K562 (cell line): ENCODE data around the gene HSPB7. TPM values are rescaled to one million over a fixed set of nuclear protein-coding genes. Genes with fewer than 3 reads are reported as not detected.
A peak's percentile ranks its signal among the peaks of the same experiment; 100 is the strongest.

Experiments used
- CC2D1A ChIP-seq: fragments of 450-650 bp; IDR thresholded peaks from 2 replicates; pipeline ENCODE4 v1.6.1; 2017; ENCODE audit warnings: mild to moderate bottlenecking
- CREM ChIP-seq: IDR thresholded peaks from 2 replicates; pipeline ENCODE4 v1.6.1; 2014; ENCODE audit warnings: antibody characterized with exemption, low read depth
- EP300 ChIP-seq: IDR thresholded peaks from 2 replicates; pipeline ENCODE4 v1.6.1; 2012; ENCODE audit warnings: low read length, improper control_type of control experiment
- GABPB1 ChIP-seq: sonication (generic); formaldehyde crosslinking; IDR thresholded peaks from 2 replicates; pipeline ENCODE4 v1.8.0; 2022; ENCODE audit warnings: mild to moderate bottlenecking, missing genetic modification reagents
- GTF2F1 ChIP-seq: IDR thresholded peaks from 2 replicates; pipeline ENCODE4 v1.6.1; 2011; ENCODE audit warnings: low read depth, low read length, improper control_type of control experiment
- HDAC8 ChIP-seq: fragments of 450-650 bp; IDR thresholded peaks from 2 replicates; pipeline ENCODE4 v1.6.1; 2016; ENCODE audit warnings: mild to moderate bottlenecking, missing genetic modification characterization, moderate library complexity, missing compliant biosample characterization
- KLF16 ChIP-seq: IDR thresholded peaks from 2 replicates; pipeline ENCODE4 v1.6.1; 2016; ENCODE audit warnings: antibody characterized with exemption
- MAZ ChIP-seq, 2 experiments: fragments of 450-650 bp in 1 of 2; sonication (generic) in 1 of 2; formaldehyde crosslinking; IDR thresholded peaks in 1 of 2; conservative IDR thresholded peaks in 1 of 2; 2 replicates each; pipeline versions ENCODE4 v1.4.0 to v1.5.0; 2020; ENCODE audit warnings: mild to moderate bottlenecking in 1 of 2, missing genetic modification reagents in 1 of 2
- MTA3 ChIP-seq: fragments of 450-650 bp; formaldehyde crosslinking; IDR thresholded peaks from 2 replicates; pipeline ENCODE4 v1.6.1; 2017; ENCODE audit warnings: mild to moderate bottlenecking, borderline replicate concordance
- RAD21 ChIP-seq, 2 experiments: fragments of 250-450 bp in 1 of 2; fragments of 450-650 bp in 1 of 2; sonication (Bioruptor Pico) in 1 of 2; formaldehyde crosslinking in 1 of 2; IDR thresholded peaks in 1 of 2; conservative IDR thresholded peaks in 1 of 2; 2 replicates each; pipeline versions ENCODE4 v1.4.0 to v1.8.0; 2020 to 2022; ENCODE audit warnings: mild to moderate bottlenecking in 2 of 2, moderate library complexity in 1 of 2
- SMAD1 ChIP-seq: fragments of 150-350 bp; IDR thresholded peaks from 2 replicates; pipeline ENCODE4 v1.6.1; 2014; ENCODE audit warnings: low read length, low read depth; ENCODE audit not compliant: partially characterized antibody
- STAT5A ChIP-seq: IDR thresholded peaks from 2 replicates; pipeline ENCODE4 v1.6.1; 2012; ENCODE audit warnings: low read length, inconsistent platforms, borderline replicate concordance
- TARDBP ChIP-seq: fragments of 450-650 bp; IDR thresholded peaks from 2 replicates; pipeline ENCODE4 v1.6.1; 2016
- ZBTB7A ChIP-seq: IDR thresholded peaks from 2 replicates; pipeline ENCODE4 v1.6.1; 2011; ENCODE audit warnings: low read depth, mild to moderate bottlenecking, low read length, moderate library complexity, borderline replicate concordance; ENCODE audit not compliant: control insufficient read depth
- ZNF23 ChIP-seq: fragments of 250-450 bp; sonication (Bioruptor Pico); IDR thresholded peaks from 2 replicates; pipeline ENCODE4 v1.4.0; 2020; ENCODE audit warnings: mild to moderate bottlenecking
- ZNF3 ChIP-seq: fragments of 250-450 bp; sonication (Bioruptor Pico); IDR thresholded peaks from 2 replicates; pipeline ENCODE4 v1.5.0; 2021; ENCODE audit warnings: mild to moderate bottlenecking, moderate library complexity
- polyA plus RNA-seq, 8 experiments: library from polyadenylated mRNA; depleted of rRNA in 4 of 8; stranded (reverse) in 5 of 8; unstranded in 3 of 8; fragments of >200 nt; fragmentation: Nextera tagmentation in 2 of 8; fragmentation: Illumina TruSeq in 1 of 8; extraction: Ambion mirVana in 2 of 8; extraction: Trizol in 1 of 8; gene quantifications; 2 replicates each; pipeline versions ENCODE4 v1.2.1 to v1.2.3, GENCODE V29; 2011 to 2014; ENCODE audit warnings: inconsistent platforms in 1 of 8, missing spikeins in 1 of 8
- total RNA-seq, 7 experiments: library from RNA; depleted of rRNA in 6 of 7; stranded (reverse); fragments of >200 nt in 6 of 7; fragmentation: Illumina TruSeq in 2 of 7; extraction: Trizol in 2 of 7; gene quantifications; 2 replicates each; pipeline versions ENCODE4 v1.2.1 to v1.2.3, GENCODE V29; 2011 to 2021; ENCODE audit warnings: low replicate concordance in 1 of 7
- TF ChIP-seq, protein P1 (sequence below), 2 experiments: fragments of 450-650 bp; IDR thresholded peaks; 2 replicates each; pipeline ENCODE4 v1.6.1; 2018; ENCODE audit warnings: mild to moderate bottlenecking in 2 of 2, low read depth in 1 of 2; ENCODE audit not compliant: partially characterized antibody in 2 of 2
- TF ChIP-seq, protein P2 (sequence below): sonication (generic); formaldehyde crosslinking; IDR thresholded peaks from 2 replicates; pipeline ENCODE4 v1.8.0; 2022; ENCODE audit warnings: mild to moderate bottlenecking, low read depth, missing genetic modification reagents
- TF ChIP-seq, protein P3 (sequence below): fragments of 200-400 bp; formaldehyde crosslinking; IDR thresholded peaks from 2 replicates; pipeline ENCODE4 v1.6.1; 2017; ENCODE audit warnings: mild to moderate bottlenecking, low read depth, low read length, moderate library complexity
- TF ChIP-seq, protein P4 (sequence below), 2 experiments: fragments of 450-650 bp in 1 of 2; sonication (generic) in 1 of 2; formaldehyde crosslinking in 1 of 2; IDR thresholded peaks in 1 of 2; conservative IDR thresholded peaks in 1 of 2; 2 replicates each; pipeline versions ENCODE4 v1.6.1 to v1.8.1; 2016 to 2023; ENCODE audit warnings: mild to moderate bottlenecking in 2 of 2, moderate library complexity in 2 of 2, inconsistent platforms in 1 of 2, missing genetic modification reagents in 1 of 2

HSPB7 gene
- total and polyA plus RNA-seq, 9 of the 15 experiments (the other 6 are each of a cell fraction or from before 2014, with no cell fraction given): 0.05 to 0.19 (median 0.07) TPM; not detected in 6

DNA sequence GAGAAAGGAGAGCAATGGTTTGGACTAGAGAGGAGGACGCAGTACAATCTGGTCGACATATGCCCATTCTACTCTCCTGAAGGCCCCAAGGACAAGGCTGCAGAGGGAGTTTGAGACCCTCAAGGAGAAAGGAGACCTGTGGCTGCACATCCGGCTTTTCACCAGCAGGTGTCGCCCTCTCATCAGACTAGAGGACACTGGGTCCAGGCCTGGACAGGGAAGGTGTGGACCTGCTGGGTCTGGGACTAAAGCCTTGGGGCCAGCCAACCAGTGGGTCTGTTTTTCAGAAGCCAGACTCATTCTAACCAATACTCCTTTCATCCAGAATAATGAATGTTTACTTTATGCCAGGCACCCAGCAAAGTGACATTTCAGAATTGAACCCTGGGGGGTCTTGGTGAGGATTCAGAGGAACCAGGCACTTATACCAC, 8.8 kb downstream of the HSPB7 start (continued):
- TF ChIP-seq, protein P1, sequence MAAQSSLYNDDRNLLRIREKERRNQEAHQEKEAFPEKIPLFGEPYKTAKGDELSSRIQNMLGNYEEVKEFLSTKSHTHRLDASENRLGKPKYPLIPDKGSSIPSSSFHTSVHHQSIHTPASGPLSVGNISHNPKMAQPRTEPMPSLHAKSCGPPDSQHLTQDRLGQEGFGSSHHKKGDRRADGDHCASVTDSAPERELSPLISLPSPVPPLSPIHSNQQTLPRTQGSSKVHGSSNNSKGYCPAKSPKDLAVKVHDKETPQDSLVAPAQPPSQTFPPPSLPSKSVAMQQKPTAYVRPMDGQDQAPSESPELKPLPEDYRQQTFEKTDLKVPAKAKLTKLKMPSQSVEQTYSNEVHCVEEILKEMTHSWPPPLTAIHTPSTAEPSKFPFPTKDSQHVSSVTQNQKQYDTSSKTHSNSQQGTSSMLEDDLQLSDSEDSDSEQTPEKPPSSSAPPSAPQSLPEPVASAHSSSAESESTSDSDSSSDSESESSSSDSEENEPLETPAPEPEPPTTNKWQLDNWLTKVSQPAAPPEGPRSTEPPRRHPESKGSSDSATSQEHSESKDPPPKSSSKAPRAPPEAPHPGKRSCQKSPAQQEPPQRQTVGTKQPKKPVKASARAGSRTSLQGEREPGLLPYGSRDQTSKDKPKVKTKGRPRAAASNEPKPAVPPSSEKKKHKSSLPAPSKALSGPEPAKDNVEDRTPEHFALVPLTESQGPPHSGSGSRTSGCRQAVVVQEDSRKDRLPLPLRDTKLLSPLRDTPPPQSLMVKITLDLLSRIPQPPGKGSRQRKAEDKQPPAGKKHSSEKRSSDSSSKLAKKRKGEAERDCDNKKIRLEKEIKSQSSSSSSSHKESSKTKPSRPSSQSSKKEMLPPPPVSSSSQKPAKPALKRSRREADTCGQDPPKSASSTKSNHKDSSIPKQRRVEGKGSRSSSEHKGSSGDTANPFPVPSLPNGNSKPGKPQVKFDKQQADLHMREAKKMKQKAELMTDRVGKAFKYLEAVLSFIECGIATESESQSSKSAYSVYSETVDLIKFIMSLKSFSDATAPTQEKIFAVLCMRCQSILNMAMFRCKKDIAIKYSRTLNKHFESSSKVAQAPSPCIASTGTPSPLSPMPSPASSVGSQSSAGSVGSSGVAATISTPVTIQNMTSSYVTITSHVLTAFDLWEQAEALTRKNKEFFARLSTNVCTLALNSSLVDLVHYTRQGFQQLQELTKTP (IDR thresholded peaks at IDR 0.05; ENCODE audit: low read depth in 1 of 2, partially characterized antibody in 2 of 2): peak in 1 of 2 experiments; percentile 18
- no peak for TF ChIP-seq ZNF23 (CRISPR knock-in tag)
- TF ChIP-seq MTA3: 0 out of 2 replicates have a peak, but pooled peaks have one; percentile 26
- TF ChIP-seq, protein P2, sequence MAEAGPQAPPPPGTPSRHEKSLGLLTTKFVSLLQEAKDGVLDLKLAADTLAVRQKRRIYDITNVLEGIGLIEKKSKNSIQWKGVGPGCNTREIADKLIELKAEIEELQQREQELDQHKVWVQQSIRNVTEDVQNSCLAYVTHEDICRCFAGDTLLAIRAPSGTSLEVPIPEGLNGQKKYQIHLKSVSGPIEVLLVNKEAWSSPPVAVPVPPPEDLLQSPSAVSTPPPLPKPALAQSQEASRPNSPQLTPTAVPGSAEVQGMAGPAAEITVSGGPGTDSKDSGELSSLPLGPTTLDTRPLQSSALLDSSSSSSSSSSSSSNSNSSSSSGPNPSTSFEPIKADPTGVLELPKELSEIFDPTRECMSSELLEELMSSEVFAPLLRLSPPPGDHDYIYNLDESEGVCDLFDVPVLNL (CRISPR knock-in tag): 0 out of 2 replicates have a peak, but pooled peaks have one; percentile 51
- peak; percentile 98 to 100 for TF ChIP-seq RAD21 (CRISPR knock-in tag; conservative IDR thresholded peaks at IDR 0.05 in 1 of 2, IDR thresholded peaks at IDR 0.05 in 1 of 2)
- no peak for TF ChIP-seq STAT5A
- TF ChIP-seq TARDBP: peak; percentile 39; the same call in 1 of the 2 replicates
- TF ChIP-seq CC2D1A: peak; percentile 92
- TF ChIP-seq CREM: 0 out of 2 replicates have a peak, but pooled peaks have one; percentile 10
- TF ChIP-seq GABPB1 (CRISPR knock-in tag): no peak
- peak; percentile 16 for TF ChIP-seq SMAD1
- TF ChIP-seq EP300: 0 out of 2 replicates have a peak, but pooled peaks have one; percentile 16
- peak in 1 of 2 experiments; percentile 71; a peak in 2 of 4 replicates for TF ChIP-seq MAZ (CRISPR knock-in tag; conservative IDR thresholded peaks at IDR 0.05 in 1 of 2, IDR thresholded peaks at IDR 0.05 in 1 of 2)
- TF ChIP-seq, protein P3, sequence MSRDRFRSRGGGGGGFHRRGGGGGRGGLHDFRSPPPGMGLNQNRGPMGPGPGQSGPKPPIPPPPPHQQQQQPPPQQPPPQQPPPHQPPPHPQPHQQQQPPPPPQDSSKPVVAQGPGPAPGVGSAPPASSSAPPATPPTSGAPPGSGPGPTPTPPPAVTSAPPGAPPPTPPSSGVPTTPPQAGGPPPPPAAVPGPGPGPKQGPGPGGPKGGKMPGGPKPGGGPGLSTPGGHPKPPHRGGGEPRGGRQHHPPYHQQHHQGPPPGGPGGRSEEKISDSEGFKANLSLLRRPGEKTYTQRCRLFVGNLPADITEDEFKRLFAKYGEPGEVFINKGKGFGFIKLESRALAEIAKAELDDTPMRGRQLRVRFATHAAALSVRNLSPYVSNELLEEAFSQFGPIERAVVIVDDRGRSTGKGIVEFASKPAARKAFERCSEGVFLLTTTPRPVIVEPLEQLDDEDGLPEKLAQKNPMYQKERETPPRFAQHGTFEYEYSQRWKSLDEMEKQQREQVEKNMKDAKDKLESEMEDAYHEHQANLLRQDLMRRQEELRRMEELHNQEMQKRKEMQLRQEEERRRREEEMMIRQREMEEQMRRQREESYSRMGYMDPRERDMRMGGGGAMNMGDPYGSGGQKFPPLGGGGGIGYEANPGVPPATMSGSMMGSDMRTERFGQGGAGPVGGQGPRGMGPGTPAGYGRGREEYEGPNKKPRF: no peak
- TF ChIP-seq HDAC8 (tag): no peak
- peak; percentile 84 for TF ChIP-seq ZBTB7A
- TF ChIP-seq, protein P4, sequence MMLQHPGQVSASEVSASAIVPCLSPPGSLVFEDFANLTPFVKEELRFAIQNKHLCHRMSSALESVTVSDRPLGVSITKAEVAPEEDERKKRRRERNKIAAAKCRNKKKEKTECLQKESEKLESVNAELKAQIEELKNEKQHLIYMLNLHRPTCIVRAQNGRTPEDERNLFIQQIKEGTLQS (IDR thresholded peaks at IDR 0.05): no peak; the same call in 1 of the 2 replicates
- TF ChIP-seq, protein P4 (CRISPR knock-in tag; conservative IDR thresholded peaks at IDR 0.05): 0 out of 2 replicates have a peak, but pooled peaks have one; percentile 35
- TF ChIP-seq GTF2F1: no peak
- TF ChIP-seq KLF16: peak; percentile 47; the same call in 1 of the 2 replicates
- no peak for TF ChIP-seq ZNF3
